HepG2 (cell line): ENCODE measurements around the gene SEMA5B. TPM values are rescaled to one million over a fixed set of nuclear protein-coding genes. Genes with fewer than 3 reads are reported as not detected.

Experiments
- FOSL2 ChIP-seq: sonication (generic); formaldehyde crosslinking; IDR thresholded peaks from 2 replicates; pipeline ENCODE4 v1.4.0; 2020; ENCODE audit warnings: missing genetic modification reagents
- JUN ChIP-seq: sonication (generic); formaldehyde crosslinking; IDR thresholded peaks from 2 replicates; pipeline ENCODE4 v1.4.0; 2020; ENCODE audit warnings: mild to moderate bottlenecking, missing genetic modification reagents
- JUND ChIP-seq: sonication (generic); formaldehyde crosslinking; IDR thresholded peaks from 2 replicates; pipeline ENCODE4 v1.8.0; 2022; ENCODE audit warnings: mild to moderate bottlenecking, missing genetic modification reagents
- MZF1 ChIP-seq: sonication (generic); formaldehyde crosslinking; IDR thresholded peaks from 2 replicates; pipeline ENCODE4 v1.8.1; 2023; ENCODE audit warnings: mild to moderate bottlenecking, missing genetic modification reagents, borderline replicate concordance
- NONO ChIP-seq, 2 experiments: fragments of 450-650 bp in 1 of 2; sonication (generic) in 1 of 2; formaldehyde crosslinking in 1 of 2; IDR thresholded peaks in 1 of 2; conservative IDR thresholded peaks in 1 of 2; 2 replicates each; pipeline versions ENCODE4 v1.6.1 to v1.8.0; 2017 to 2022; ENCODE audit warnings: mild to moderate bottlenecking in 1 of 2, missing genetic modification reagents in 1 of 2, moderate library complexity in 1 of 2
- PHF20 ChIP-seq: sonication (generic); formaldehyde crosslinking; IDR thresholded peaks from 2 replicates; pipeline ENCODE4 v1.5.0; 2020; ENCODE audit warnings: mild to moderate bottlenecking, missing genetic modification reagents
- PHF21A ChIP-seq: sonication (generic); formaldehyde crosslinking; IDR thresholded peaks from 2 replicates; pipeline ENCODE4 v1.5.0; 2020; ENCODE audit warnings: mild to moderate bottlenecking, missing genetic modification reagents
- RBAK ChIP-seq: sonication (generic); formaldehyde crosslinking; IDR thresholded peaks from 2 replicates; pipeline ENCODE4 v1.5.1; 2020; ENCODE audit warnings: mild to moderate bottlenecking, missing genetic modification reagents
- SALL1 ChIP-seq: sonication (generic); formaldehyde crosslinking; IDR thresholded peaks from 2 replicates; pipeline ENCODE4 v1.8.0; 2022; ENCODE audit warnings: mild to moderate bottlenecking, missing genetic modification reagents
- SAP130 ChIP-seq: IDR thresholded peaks from 2 replicates; pipeline ENCODE4 v1.6.1; 2016; ENCODE audit warnings: low read depth
- SMAD3 ChIP-seq: sonication (generic); formaldehyde crosslinking; IDR thresholded peaks from 2 replicates; pipeline ENCODE4 v1.4.0; 2020; ENCODE audit warnings: missing genetic modification reagents
- TCF12 ChIP-seq, 2 experiments: fragments of 450-650 bp in 1 of 2; sonication (generic) in 1 of 2; formaldehyde crosslinking in 1 of 2; IDR thresholded peaks; 2 replicates each; pipeline versions ENCODE4 v1.6.1 to v1.8.0; 2017 to 2022; ENCODE audit warnings: antibody characterized with exemption in 1 of 2, mild to moderate bottlenecking in 1 of 2, missing genetic modification reagents in 1 of 2, moderate library complexity in 1 of 2
- TFAP4 ChIP-seq: sonication (generic); IDR thresholded peaks from 2 replicates; pipeline ENCODE4 v1.6.1; 2016; ENCODE audit warnings: low read depth, borderline replicate concordance
- XBP1 ChIP-seq: sonication (generic); formaldehyde crosslinking; IDR thresholded peaks from 2 replicates; pipeline ENCODE4 v1.5.0; 2020; ENCODE audit warnings: missing genetic modification reagents
- ZBED4 ChIP-seq: sonication (generic); formaldehyde crosslinking; IDR thresholded peaks from 2 replicates; pipeline ENCODE4 v1.4.0; 2020; ENCODE audit warnings: missing genetic modification reagents, borderline replicate concordance
- ZBTB7B ChIP-seq: sonication (generic); formaldehyde crosslinking; IDR thresholded peaks from 2 replicates; pipeline ENCODE4 v1.4.0; 2020; ENCODE audit warnings: missing genetic modification reagents
- ZFX ChIP-seq: sonication (generic); formaldehyde crosslinking; IDR thresholded peaks from 2 replicates; pipeline ENCODE4 v1.4.0; 2020; ENCODE audit warnings: mild to moderate bottlenecking, low read depth, missing genetic modification reagents, moderate library complexity
- ZGPAT ChIP-seq: IDR thresholded peaks from 2 replicates; pipeline ENCODE4 v1.6.1; 2016; ENCODE audit warnings: mild to moderate bottlenecking
- ZNF205 ChIP-seq: IDR thresholded peaks from 2 replicates; pipeline ENCODE4 v1.6.1; 2018; ENCODE audit warnings: missing biosample characterization, missing genetic modification reagents
- ZNF230 ChIP-seq: sonication (generic); formaldehyde crosslinking; IDR thresholded peaks from 2 replicates; pipeline ENCODE4 v1.4.0; 2020; ENCODE audit warnings: mild to moderate bottlenecking, missing genetic modification reagents
- ZNF292 ChIP-seq: sonication (generic); formaldehyde crosslinking; IDR thresholded peaks from 2 replicates; pipeline ENCODE4 v1.8.1; 2022; ENCODE audit warnings: mild to moderate bottlenecking, low read depth, missing genetic modification reagents, borderline replicate concordance
- ZNF547 ChIP-seq: sonication (generic); formaldehyde crosslinking; IDR thresholded peaks from 2 replicates; pipeline ENCODE4 v1.5.1; 2020; ENCODE audit warnings: mild to moderate bottlenecking, missing genetic modification reagents
- ZNF746 ChIP-seq: sonication (generic); formaldehyde crosslinking; IDR thresholded peaks from 2 replicates; pipeline ENCODE4 v1.8.0; 2022; ENCODE audit warnings: mild to moderate bottlenecking, missing genetic modification reagents
- polyA plus RNA-seq, 8 experiments: library from polyadenylated mRNA; depleted of rRNA in 3 of 8; stranded (reverse) in 7 of 8; unstranded in 1 of 8; fragments of >200 nt; fragmentation: Illumina TruSeq in 4 of 8; extraction: Trizol in 4 of 8; gene quantifications; 2 replicates each; pipeline versions ENCODE4 v1.2.1 to v1.2.3, GENCODE V29; 2011 to 2016; ENCODE audit warnings: low read depth in 4 of 8, missing spikeins in 1 of 8, mixed read lengths in 1 of 8; ENCODE audit not compliant: insufficient read depth in 1 of 8
- total RNA-seq, 5 experiments: library from RNA; depleted of rRNA; stranded (reverse); fragments of >200 nt; fragmentation: Illumina TruSeq; extraction: Trizol; gene quantifications; 2 replicates each; pipeline ENCODE4 v1.2.3, GENCODE V29; 2016; ENCODE audit warnings: low read depth in 1 of 5

The SEMA5B gene
- total and polyA plus RNA-seq, 2 of the 13 experiments (the other 11 are each of a cell fraction or from before 2014, with no cell fraction given) = not detected

- TF ChIP-seq ZBTB7B (0 out of 2 replicates have a peak, but pooled peaks have one; percentile 60), PHF21A (CRISPR knock-in tag) (peak; percentile 62), ZNF230 (CRISPR knock-in tag) (0 out of 2 replicates have a peak, but pooled peaks have one; percentile 50), SMAD3 (CRISPR knock-in tag) (no peak), ZFX (CRISPR knock-in tag) (0 out of 2 replicates have a peak, but pooled peaks have one; percentile 20), XBP1 (CRISPR knock-in tag) (no peak), MZF1 (no peak), SALL1 (CRISPR knock-in tag) (peak; percentile 31; the same call in 1 of the 2 replicates), JUN (CRISPR knock-in tag) (peak; percentile 97), RBAK (CRISPR knock-in tag) (no peak), ZGPAT (CRISPR knock-in tag) (peak; percentile 40; the same call in 1 of the 2 replicates), NONO (IDR thresholded peaks at IDR 0.05) (no peak), NONO (CRISPR knock-in tag; conservative IDR thresholded peaks at IDR 0.05) (0 out of 2 replicates have a peak, but pooled peaks have one; percentile 18), ZNF292 (CRISPR knock-in tag) (peak; percentile 75; the same call in 1 of the 2 replicates), FOSL2 (CRISPR knock-in tag) (peak; percentile 68), SAP130 (peak; percentile 45), ZBED4 (CRISPR knock-in tag) (peak; percentile 41; the same call in 1 of the 2 replicates), TFAP4 (peak; percentile 15; the same call in 1 of the 2 replicates), PHF20 (no peak), ZNF205 (0 out of 2 replicates have a peak, but pooled peaks have one; percentile 22), JUND (CRISPR knock-in tag) (peak; percentile 89), ZNF746 (CRISPR knock-in tag) (no peak), ZNF547 (CRISPR knock-in tag) (0 out of 2 replicates have a peak, but pooled peaks have one; percentile 58), TCF12 (IDR thresholded peaks at IDR 0.05) (no peak), TCF12 (CRISPR knock-in tag; IDR thresholded peaks at IDR 0.05) (no peak)
These were observed 49.7 kb downstream of the SEMA5B start (continued) for GRCh38 chr3:122977746-122978466.
